ENCODE results near the gene DIPK1A. TPM values are rescaled to one million over a fixed set of nuclear protein-coding genes. Genes with fewer than 3 reads are reported as not detected.

DIPK1A gene
- total RNA-seq, 1 experiment from 2014 or later, result 2.3 TPM

DNA sequence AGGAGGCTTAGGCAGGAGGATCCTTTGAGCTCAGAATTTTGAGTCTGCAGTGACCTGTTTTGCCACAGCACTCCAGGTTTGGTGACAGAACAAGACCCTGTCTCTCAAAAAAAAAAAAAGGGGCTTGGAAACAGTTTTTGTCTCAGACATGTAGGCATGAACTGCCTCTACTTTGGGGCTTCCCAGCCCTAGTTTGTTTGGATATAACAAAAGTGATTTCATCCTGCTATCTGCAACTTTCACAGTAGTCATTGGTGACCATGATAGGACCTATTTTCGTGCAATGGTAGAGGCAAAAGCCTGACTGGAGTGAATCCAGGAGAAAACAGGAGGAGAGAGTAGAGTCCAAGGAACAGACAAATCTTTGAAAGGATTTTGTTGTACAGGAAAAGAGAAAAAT lies 156.0 kb downstream of the DIPK1A start:
- Mint-ChIP-seq H3K36me3 (ENCODE audit: insufficient read depth, unreplicated experiment) (no peaks in the 10 kb centered on the region), H3K4me1 (ENCODE audit: low read depth, unreplicated experiment) (peaks cover 13% of the 10 kb centered on the region), H3K27ac (ENCODE audit: unreplicated experiment) (peak overlapping the region; percentile 89), H3K4me3 (ENCODE audit: unreplicated experiment) (no peak overlapping the region), H3K9me3 (ENCODE audit: unreplicated experiment) (no peaks in the 10 kb centered on the region), H3K27me3 (ENCODE audit: insufficient read depth, unreplicated experiment) (no peaks in the 10 kb centered on the region)
- peaks cover 21% of the 10 kb centered on the region for H3K4me1 ChIP-seq
- ChIA-PET CTCF (interaction anchor here (0.5 to 1.4 kb wide), 2 partner anchors 13 to 34 kb away, joined by 5 to 9 read pairs; no protein-coding TSS in a partner anchor), POLR2A (interaction anchor here (1.1 to 1.4 kb wide), 2 partner anchors 20 to 27 kb away, joined by 5 to 6 read pairs; partner anchors contain the start of genes EVI5 and RPL5)
- peaks cover 5% of the 10 kb centered on the region; the same call in 1 of the 2 replicates for H3K9me3 ChIP-seq
- DNase-seq, result no peak
- intact Hi-C loops (cut with micrococcal nuclease; ENCODE audit: unreplicated experiment), result loop anchor here (2.0 kb wide), 2 partner anchors 18 to 20 kb away; partner anchors contain the start of gene EVI5
- no peaks in the 10 kb centered on the region for H3K36me3 ChIP-seq (ENCODE audit: control insufficient read depth, insufficient read depth, low read length)
- H3K27me3 ChIP-seq (replicated peaks; ENCODE audit: control insufficient read depth, insufficient read depth, low read length), result no peaks in the 10 kb centered on the region
- no peak overlapping the region for H3K4me3 ChIP-seq (ENCODE audit: low read depth, low read length)
- BruUV-seq (replicated peaks), result TSS peak; percentile 49
- no peak for TF ChIP-seq CTCF (IDR thresholded peaks at IDR 0.05; ENCODE audit: insufficient read depth in 1 of 2, low read depth in 1 of 2, low read length in 1 of 2, severe bottlenecking in 1 of 2, unreplicated experiment in 1 of 2)

GRCh38 chr1:92804721-92805201 lies 156.5 kb downstream of the DIPK1A start:
- H3K4me1 Mint-ChIP-seq (ENCODE audit: low read depth, unreplicated experiment), result peaks cover 13% of the 10 kb centered on the region
- peaks cover 5% of the 10 kb centered on the region; the same call in 1 of the 2 replicates for H3K9me3 ChIP-seq
- no TSS peak for BruUV-seq (replicated peaks)
- intact Hi-C loops (cut with micrococcal nuclease; ENCODE audit: unreplicated experiment), result loop anchor here (1.0 to 2.0 kb wide), 3 partner anchors 13 to 20 kb away; partner anchors contain the start of gene EVI5
- no peak for TF ChIP-seq CTCF (IDR thresholded peaks at IDR 0.05; ENCODE audit: insufficient read depth in 1 of 2, low read depth in 1 of 2, low read length in 1 of 2, severe bottlenecking in 1 of 2, unreplicated experiment in 1 of 2)
- H3K4me1 ChIP-seq, result peaks cover 19% of the 10 kb centered on the region
- H3K9me3 Mint-ChIP-seq (ENCODE audit: unreplicated experiment), result no peaks in the 10 kb centered on the region
- H3K27ac Mint-ChIP-seq (ENCODE audit: unreplicated experiment), result peak overlapping the region; percentile 89
- H3K36me3 Mint-ChIP-seq (ENCODE audit: insufficient read depth, unreplicated experiment), result no peaks in the 10 kb centered on the region
- CTCF ChIA-PET, result interaction anchor here (0.5 to 1.4 kb wide), 2 partner anchors 13 to 34 kb away, joined by 5 to 9 read pairs; no protein-coding TSS in a partner anchor
- POLR2A ChIA-PET, result interaction anchor here (0.5 to 1.4 kb wide), 3 partner anchors 20 to 27 kb away, joined by 5 to 8 read pairs (median 6); partner anchors contain the start of genes EVI5 and RPL5
- no peak overlapping the region for H3K4me3 ChIP-seq (ENCODE audit: low read depth, low read length)
- no peaks in the 10 kb centered on the region for H3K27me3 Mint-ChIP-seq (ENCODE audit: insufficient read depth, unreplicated experiment)
- H3K4me3 Mint-ChIP-seq (ENCODE audit: unreplicated experiment), result no peak overlapping the region
- no peaks in the 10 kb centered on the region for H3K36me3 ChIP-seq (ENCODE audit: control insufficient read depth, insufficient read depth, low read length)
- peak; percentile 84 to 92 for DNase-seq
- no peaks in the 10 kb centered on the region for H3K27me3 ChIP-seq (replicated peaks; ENCODE audit: control insufficient read depth, insufficient read depth, low read length)

DNA sequence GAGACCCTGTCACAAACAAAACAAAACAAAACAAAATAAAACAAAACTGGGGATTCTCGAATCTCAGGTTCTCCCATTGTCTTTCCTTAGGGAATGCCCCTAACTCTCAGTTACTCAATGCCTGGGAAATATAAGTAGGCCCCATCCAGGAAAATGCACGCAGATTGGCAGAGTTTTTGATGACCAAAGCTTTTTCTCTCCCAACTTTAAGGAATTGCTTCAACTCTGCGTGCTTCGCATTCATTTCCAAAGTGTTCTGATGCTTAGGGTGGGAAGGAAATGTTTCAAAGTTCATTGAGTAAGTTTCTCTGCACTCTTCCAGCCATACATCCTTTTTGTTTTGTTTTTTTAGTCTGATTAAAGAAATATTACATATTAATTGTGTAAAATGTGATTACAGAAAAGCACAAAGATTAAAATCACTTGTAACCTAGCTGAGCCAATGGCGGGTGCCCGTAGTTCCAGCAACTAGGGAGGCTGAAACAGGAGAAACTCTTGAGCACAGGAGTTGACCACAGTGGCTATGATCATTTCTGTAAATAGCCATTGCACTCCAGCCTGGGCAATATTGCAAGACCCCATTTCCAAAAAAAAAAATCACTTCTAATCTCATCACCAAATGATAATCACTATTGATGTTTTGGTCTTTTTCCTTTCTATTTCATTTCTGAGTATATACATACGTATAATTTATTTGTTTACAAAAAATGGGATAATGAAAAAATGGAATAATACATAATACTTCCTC lies 157.9 kb downstream of the DIPK1A start:
- no peak for TF ChIP-seq CTCF (IDR thresholded peaks at IDR 0.05; ENCODE audit: insufficient read depth in 1 of 2, low read depth in 1 of 2, low read length in 1 of 2, severe bottlenecking in 1 of 2, unreplicated experiment in 1 of 2)
- Mint-ChIP-seq H3K27ac (ENCODE audit: unreplicated experiment) (no peak overlapping the region), H3K36me3 (ENCODE audit: insufficient read depth, unreplicated experiment) (no peaks in the 10 kb centered on the region), H3K4me3 (ENCODE audit: unreplicated experiment) (no peak overlapping the region), H3K27me3 (ENCODE audit: insufficient read depth, unreplicated experiment) (no peaks in the 10 kb centered on the region), H3K4me1 (ENCODE audit: low read depth, unreplicated experiment) (peaks cover 13% of the 10 kb centered on the region), H3K9me3 (ENCODE audit: unreplicated experiment) (no peaks in the 10 kb centered on the region)
- H3K4me1 ChIP-seq, result peaks cover 19% of the 10 kb centered on the region
- no peak for DNase-seq
- ChIA-PET CTCF (no interaction called here), POLR2A (interaction anchor here (1.0 to 1.4 kb wide), 2 partner anchors 11 to 29 kb away, joined by 4 to 5 read pairs; partner anchors contain the start of gene RPL5)
- H3K9me3 ChIP-seq, result peaks cover 5% of the 10 kb centered on the region; the same call in 1 of the 2 replicates
- intact Hi-C loops (cut with micrococcal nuclease; ENCODE audit: unreplicated experiment), result no loop called here
- H3K4me3 ChIP-seq (ENCODE audit: low read depth, low read length), result no peak overlapping the region
- no peaks in the 10 kb centered on the region for H3K36me3 ChIP-seq (ENCODE audit: control insufficient read depth, insufficient read depth, low read length)
- no peaks in the 10 kb centered on the region for H3K27me3 ChIP-seq (replicated peaks; ENCODE audit: control insufficient read depth, insufficient read depth, low read length)
- no TSS peak for BruUV-seq (replicated peaks)
